Measurements from ENCODE around the gene GARIN3. TPM values are rescaled to one million over a fixed set of nuclear protein-coding genes. Genes with fewer than 3 reads are reported as not detected.

The GARIN3 gene
- total RNA-seq = not detected

DNA sequence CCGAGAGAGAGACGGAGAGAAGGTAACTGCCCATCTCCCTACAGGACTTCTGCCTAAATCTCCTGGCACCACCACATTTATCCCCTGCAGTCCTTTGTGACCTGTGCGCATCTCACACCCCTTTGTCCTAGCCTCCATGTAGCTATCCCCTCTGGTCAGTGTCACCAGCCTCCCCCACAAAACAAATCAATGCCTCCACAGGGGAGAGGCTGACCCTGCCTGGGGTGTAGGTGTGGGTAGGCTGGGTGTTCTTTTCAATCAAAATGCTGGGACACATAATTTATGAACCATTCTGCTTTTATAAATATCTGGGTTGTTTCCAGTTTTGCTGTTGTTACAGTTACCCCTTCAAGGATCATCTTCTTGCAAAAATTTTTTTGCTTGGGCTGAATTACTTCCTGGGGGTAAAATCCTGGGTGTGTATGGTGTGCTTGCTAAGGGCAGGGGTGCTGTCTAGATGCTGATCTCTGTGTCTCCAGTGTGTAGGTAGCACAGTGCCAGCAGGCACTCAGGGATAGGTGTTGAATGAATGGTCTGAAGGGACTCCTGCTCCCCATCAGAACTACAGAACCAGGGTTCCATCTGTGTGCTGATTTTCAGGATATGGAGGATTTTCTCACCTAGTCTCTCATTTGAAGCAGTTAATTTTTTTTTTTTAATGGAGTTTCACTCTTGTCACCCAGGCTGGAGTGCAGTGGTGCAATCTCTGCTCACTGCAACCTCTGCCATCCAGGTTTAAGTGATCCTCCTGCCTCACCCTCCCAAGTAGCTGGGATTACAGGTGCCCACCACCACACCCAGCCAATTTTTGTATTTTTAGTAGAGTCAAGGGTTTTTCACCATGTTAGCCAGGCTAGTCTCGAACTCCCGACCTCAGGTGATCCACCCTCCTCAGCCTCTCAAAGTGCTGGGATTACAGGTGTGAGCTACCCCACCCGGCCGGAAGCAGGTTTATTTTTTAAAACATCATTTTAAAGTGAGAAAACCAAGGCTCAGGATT, at the start of gene GARIN3:
GARIN3 (minus strand) TSS at position 51 of the 1,000 bp plus-strand sequence. CDS start 96 bp downstream, outside the sequence.
- TF ChIP-seq, protein P1, sequence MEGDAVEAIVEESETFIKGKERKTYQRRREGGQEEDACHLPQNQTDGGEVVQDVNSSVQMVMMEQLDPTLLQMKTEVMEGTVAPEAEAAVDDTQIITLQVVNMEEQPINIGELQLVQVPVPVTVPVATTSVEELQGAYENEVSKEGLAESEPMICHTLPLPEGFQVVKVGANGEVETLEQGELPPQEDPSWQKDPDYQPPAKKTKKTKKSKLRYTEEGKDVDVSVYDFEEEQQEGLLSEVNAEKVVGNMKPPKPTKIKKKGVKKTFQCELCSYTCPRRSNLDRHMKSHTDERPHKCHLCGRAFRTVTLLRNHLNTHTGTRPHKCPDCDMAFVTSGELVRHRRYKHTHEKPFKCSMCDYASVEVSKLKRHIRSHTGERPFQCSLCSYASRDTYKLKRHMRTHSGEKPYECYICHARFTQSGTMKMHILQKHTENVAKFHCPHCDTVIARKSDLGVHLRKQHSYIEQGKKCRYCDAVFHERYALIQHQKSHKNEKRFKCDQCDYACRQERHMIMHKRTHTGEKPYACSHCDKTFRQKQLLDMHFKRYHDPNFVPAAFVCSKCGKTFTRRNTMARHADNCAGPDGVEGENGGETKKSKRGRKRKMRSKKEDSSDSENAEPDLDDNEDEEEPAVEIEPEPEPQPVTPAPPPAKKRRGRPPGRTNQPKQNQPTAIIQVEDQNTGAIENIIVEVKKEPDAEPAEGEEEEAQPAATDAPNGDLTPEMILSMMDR (IDR thresholded peaks at IDR 0.05; ENCODE audit: low read depth) = no peak

DNA sequence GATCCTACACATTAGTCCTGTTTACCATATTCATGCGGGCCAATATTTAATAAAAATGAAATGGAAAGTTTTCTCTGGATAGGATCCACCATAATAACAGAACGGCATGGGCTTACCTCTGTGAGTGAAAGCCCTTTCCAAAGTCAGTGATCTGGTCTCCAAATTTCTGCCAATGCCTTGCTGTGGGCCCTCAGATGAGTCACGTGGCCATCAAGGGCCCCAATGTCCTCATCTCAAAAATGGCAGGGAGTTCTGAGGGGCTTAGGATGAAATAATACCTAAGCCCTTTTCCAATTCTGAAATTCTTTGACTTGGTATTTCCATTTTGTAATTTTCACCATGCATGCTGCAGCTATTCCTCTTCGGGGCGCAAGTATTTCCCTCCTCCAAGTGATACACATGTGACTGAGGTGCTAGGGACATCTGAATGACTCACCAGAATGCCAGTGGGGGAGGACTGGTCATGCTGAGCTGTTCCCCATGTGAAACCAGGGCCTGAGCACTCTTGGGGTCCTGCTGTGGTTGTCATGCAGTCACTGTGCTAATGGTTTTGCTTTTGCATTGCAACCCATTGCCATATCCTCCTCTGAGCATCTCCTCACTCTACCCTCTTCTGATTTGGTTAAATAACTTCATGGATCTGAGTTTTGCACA, 49.6 kb upstream of the GARIN3 start:
- TF ChIP-seq, protein P1 (IDR thresholded peaks at IDR 0.05; ENCODE audit: low read depth) = no peak

DNA sequence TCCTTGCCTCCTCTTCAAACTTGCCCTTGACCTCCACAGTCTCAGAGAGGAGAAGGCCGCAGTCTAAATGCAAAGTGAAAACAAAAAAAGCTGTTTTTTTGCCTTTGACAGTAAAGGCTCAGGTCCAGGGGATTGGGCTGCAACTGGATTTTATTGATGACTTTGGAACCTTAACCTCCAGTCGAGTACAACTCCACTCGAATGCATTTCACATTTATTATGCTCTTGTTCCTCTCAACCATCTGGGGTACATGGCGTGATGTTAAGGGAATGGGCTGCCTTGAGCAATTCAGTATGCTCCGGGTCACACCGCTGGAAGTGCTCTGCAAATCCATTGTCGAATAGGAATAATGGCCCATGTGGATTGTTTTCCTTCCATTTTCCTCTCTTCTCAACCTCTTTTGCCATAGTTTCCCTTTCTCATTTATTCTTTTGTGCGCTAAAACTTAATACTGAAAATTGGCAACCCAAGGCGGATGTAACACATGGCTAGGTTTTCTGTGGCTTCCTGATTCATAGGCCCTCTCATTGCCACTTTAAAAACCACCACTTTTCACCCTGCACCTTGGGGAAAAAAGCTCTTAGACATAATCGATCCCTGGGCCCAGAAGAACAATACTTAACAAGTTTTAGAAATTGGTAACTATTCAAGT, 48.9 kb upstream of the GARIN3 start:
- TF ChIP-seq, protein P1 (IDR thresholded peaks at IDR 0.05; ENCODE audit: low read depth) = no peak

DNA sequence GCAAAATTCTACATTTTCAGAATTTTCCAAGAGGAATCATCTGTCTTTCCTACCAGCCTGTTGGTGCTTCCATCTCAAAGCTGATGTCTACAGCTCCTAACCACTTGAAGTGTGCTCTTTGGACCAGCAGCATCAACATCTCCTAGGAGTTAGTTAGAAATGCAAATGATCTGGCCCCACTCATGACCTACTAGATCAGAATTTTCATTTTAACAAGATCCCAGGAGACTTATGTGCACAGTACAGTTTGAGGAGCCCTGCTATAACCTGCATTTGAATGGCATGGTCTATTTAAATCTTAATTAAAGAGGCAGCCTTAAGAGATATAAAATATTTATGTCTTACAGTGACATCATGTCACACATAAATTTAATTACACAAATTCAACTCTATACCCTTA, 48.4 kb upstream of the GARIN3 start:
- TF ChIP-seq, protein P1 (IDR thresholded peaks at IDR 0.05; ENCODE audit: low read depth) = no peak

DNA sequence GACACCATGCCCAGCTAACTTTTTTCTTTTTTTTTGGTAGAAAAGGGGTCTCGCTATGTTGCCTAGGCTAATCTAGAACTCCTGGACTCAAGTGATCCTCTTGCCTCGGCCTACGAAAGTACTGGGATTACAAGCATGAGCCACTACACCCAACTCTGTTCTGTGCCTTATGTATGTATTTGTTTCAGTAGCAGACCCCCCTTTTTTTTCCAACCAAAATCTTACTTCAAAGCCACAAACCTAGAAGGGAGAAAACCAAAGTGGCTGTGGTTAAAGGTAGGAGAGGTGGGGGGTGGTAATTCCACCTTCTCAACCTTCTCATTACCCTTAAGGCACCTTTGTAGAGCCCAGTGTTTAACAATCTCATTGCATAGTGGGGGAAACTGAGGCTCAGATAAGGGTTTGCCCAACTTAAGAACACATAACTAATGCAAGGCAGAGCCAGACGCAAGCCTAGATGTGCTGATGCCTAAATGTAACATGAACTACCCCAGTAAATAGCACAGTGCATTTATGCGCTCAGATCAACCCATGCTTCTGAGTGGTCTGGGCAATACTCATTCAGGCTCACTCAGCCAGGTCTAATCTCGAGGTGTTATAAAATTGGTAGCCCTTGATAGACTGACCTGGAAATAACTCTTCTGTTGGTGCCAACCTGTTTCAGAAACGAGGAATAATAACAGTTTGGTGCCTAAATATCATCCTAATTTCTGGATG, 47.6 kb upstream of the GARIN3 start:
- TF ChIP-seq, protein P1 (IDR thresholded peaks at IDR 0.05; ENCODE audit: low read depth) = no peak

DNA sequence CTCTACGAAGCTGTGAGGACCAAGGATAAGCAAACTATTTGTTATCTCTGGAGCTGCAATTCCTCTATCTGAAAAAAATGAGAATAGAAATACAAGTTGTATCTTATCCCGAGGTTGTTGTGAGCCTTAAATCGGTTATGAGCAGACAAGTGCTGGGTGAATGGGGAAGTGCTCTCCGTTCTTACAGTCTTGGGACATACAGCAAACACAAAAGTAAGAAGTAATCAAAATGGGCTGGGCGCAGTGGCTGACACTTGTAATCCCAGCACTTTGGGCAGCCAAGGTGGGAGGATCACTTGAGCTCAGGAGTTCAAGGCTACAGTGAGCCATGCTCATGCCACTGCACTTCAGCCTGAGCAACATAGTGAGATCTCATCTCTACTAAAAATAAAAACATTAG, 46.2 kb upstream of the GARIN3 start:
- TF ChIP-seq, protein P1 (IDR thresholded peaks at IDR 0.05; ENCODE audit: low read depth) = no peak

Data from subcutaneous adipose tissue (tissue), 4 donors.